HG03175 (cell line): ENCODE data around the gene KCTD21.

Experiments
- ATAC-seq: cut with Tn5 transposase; IDR thresholded peaks from one replicate; pipeline ENCODE4 v1.9.1; 2021; ENCODE audit warnings: mild to moderate bottlenecking, moderate library complexity; ENCODE audit not compliant: unreplicated experiment

The KCTD21 gene

DNA sequence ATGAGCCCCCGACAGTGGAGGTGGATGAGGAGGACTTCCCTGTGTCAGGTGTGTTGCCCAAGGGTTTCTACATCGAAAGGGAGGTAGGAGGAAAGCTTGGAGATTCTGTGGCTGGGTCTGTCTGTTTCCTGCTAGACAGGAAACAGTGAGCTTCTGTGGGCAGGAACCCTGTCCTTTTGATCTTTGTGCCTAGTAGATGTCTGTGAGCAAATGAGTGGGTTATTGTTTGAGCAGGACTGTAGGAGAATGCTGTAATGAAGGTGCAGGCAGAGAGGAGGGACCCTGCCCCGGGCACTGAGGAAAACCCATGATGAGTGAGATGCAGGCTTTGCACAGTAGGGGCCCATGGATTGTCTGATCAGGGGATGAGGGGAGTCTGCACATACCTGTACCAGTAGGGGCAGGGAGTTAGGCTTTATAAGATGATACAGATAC is 14.3 kb upstream of the KCTD21 start:
- ATAC-seq, result no peak

DNA sequence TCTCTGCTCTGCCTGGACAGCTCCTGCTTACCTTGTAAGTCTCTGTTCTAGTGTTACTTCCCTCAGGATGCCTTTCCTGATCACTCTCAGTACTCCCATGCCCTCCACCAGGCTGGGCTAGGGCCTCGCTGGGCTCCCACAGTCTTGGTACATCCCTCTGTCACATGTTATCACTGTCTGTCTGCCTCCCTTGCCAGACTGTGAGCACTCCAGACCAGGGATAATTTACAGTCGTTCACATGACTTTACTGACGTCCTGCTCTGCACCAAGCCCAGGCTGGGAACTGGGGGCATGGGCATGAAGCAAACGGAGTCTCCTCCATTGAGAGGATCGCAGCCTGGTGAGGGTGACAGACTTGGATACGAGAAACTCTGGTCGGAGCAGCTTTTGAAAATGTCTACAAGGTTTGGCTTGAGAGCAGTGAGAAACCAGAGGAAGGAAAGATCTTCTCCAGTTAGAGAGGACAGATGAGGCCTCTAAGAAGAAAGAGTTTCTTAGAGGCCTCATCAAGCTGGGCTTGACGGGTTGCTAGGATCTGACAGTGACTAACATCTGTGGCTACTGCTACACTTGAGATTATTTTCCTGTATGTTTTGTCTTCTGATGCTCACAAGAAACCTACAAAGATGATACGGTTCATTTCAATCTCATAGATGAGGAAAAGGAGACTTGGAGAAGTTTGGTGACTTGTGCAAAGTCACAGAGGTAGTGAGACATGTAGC is 12.8 kb upstream of the KCTD21 start:
- no peak for ATAC-seq

DNA sequence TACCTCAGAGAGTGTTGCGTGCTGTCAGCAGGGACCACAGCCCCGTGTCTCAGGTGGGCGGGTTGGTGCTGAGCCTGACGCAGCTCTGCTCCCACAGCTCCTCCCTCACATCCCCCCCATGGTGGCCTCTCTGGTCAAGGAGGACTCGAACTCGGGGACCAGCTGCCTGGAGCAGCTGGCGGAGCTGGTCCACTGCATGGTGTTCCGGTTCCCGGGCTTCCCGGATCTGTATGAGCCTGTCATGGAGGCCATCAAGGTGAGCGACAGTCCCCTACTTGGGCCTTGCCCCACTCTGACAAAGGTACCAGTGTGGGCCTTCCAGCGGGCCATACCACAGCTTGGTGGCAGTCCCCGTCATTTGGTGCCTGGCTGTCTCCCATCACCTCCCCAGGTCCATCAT is 12.1 kb upstream of the KCTD21 start:
- no peak for ATAC-seq

DNA sequence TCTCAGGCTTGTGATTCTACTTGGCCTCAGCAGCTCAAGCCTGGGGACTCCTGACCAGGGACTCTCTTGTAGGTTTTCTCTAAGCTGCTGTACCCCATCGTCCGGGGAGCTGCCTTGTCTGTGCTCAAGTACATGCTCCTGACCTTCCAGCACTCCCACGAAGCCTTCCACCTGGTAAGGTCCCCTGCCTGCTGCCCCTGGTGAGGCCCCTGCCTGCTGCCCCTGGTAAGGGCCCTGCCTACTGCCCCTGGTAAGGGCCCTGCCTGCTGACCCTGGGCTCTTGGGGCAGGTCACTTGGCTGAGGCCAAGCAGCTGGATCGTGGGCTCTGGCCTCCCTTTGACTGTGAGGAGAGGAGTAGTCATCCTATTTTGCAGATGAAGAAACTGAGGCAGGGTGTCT is 11.6 kb upstream of the KCTD21 start:
- ATAC-seq, result no peak

DNA sequence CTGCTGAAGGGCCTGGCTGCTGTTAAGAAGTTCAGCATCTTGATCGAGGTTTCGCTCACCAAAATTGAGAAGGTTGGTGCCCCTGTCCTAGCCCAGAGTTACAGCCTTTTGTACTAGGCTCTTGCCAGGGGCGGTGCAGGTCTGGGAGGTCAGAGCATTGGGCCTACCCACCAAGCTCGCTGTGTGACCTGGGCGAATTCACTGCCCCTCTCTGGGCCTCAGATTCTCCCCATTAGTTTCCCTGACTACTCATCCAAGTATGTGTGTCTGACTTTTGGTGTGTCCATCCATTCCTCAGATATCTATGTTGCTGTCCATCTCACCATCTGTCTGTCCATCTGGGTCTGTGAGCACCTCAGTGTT is 11.2 kb upstream of the KCTD21 start:
- no peak for ATAC-seq

DNA sequence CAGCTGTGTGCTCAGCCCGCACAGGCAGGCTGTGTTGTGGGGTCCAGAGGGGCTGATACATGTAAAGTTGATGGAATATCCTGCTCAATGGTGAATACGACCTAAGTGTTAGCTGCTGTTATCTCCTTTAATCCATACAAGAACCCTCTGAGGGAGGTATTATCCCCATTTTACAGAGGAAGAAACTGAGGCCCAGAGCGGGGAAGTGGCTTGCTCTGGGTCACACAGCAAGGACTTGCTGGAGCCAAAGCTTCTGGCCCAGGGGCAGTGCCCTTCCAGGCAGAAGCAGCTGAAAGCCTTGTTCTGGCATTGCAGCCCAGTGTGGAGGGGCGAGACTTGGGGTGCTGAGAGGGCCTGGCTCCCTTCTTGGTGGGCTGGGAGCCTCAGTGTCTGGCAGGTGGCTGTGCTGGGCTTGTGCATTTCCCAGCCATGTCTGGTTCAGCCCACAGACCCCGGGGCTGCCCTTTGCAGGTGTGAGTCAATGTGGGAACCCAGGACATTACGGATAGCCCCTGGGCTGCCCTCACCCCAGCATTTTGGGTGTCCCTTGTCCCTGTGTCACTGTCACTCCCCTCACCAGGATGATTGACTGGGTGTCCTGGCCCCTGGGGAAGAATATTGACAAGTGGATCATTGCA is 10.7 kb upstream of the KCTD21 start:
- ATAC-seq, result no peak

DNA sequence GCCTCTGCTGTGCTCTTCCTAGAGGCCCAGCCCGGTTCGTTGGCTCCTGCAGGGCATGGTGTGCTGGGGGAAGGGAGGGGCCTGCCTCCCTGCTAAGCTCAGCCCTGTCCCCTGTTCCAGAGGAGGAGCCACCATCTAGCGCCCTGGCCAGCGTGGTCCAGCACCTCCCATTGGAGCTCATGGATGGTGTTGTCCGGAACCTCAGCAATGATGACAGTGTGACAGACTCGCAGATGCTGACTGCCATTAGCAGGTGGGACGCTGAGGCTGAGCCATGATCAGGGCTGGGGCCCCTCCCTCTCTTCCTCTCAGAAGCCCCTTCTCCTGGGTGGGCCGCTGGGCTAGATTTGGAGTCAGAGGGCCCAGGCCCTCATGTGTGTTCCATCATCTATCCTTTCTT is 9.4 kb upstream of the KCTD21 start:
- no peak for ATAC-seq

DNA sequence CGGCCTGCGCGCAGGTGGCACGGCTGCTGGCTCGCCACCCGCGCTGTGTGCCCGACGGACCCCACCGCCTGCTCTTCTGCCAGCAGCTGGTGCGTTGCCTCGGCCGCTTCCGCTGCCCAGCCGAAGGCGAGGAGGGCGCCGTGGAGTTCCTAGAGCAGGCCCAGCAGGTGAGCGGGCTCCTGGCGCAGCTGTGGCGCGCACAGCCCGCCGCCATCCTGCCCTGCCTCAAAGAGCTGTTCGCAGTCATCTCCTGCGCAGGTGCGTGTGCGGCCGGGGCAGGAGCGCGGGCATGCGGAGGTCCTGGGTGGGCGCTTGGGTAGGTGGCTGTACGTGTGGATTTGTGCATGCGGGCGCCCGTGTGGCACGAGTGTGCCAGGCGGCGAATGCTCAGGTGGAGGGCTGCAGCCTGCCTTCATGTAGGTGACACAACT is 8.2 kb upstream of the KCTD21 start:
- ATAC-seq, result no peak

DNA sequence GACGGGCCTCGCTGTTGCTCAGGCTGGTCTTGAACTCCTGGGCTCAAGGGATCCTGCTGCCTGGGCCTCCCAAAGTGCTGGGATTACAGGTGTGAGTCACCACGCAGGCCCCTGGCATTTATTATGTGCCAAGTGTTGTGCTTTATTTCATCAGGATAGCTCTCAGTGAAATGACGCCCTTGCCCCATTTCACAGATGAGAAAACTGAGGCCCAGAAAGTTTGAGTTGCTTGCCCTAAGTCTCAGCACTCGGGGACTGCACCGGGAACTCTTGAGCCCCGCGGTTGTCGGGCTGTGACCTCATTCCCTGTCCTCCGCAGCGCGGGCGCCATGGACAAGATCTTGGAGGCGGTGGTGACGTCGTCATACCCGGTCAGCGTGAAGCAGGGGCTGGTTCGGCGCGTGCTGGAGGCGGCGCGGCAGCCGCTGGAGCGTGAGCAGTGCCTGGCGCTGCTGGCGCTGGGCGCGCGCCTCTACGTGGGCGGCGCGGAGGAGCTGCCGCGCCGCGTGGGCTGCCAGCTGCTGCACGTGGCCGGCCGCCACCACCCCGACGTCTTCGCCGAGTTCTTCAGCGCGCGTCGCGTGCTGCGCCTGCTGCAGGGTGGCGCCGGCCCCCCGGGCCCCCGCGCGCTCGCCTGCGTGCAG is 7.6 kb upstream of the KCTD21 start:
- no peak for ATAC-seq

DNA sequence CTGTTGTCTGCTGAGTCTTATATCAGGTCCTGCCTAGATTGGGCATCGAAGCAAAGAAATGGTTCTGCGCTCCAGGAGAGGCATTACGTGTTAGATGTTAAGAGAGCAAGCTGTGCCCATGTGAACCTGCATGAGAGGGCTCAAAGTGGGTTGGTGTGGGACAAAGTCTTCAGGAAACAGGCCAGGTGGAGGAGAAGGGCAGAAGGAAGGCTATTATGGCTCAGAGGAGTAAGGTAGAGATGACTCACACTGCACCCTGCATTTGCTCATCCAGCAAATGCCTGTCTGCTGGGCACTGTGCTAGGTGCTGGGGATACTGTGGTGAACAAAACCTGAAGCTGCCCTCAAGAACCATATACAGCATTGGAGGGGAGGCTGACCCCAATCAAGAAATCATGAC is 6.1 kb upstream of the KCTD21 start:
- no peak for ATAC-seq

DNA sequence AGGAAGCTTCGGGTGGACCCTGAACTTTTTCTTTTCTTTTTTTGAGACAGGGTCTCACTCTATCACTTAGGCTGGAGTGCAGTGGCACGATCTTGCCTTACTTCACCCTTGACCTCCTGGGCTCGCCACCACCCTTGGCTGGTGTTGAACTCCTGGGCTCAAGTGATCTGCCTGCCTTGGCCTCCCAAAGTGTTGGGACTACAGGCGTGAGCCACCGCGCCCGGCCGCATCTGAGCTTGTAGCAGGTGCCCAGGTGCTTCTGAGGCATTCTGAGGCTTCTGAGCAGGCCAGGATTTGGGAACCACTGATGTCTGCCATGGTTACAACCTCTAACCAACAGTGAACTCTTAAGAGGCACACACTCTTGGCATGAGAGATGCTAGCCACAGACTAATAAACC is 5.4 kb upstream of the KCTD21 start:
- no peak for ATAC-seq

DNA sequence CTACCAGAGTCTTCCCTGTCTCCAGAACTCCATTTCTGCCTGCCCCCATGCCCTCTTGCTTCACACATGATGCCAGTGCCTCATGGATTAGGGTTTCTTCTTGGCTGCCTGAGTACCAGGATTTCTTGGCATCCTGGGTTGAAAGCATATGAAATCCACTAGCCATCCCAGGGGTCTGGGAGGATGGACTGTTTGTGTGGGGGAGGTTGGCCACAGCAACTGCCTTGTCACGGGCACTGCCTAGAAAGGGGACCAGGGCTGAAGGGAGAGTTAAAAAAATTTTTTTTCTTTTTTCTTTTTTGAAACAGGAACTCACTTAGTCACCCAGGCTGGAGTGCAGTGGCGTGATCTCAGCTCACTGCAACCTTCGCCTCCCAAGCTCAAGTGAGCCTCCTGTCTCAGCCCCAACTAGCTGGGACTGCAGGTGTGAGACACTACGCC is 4.5 kb upstream of the KCTD21 start:
- no peak for ATAC-seq

DNA sequence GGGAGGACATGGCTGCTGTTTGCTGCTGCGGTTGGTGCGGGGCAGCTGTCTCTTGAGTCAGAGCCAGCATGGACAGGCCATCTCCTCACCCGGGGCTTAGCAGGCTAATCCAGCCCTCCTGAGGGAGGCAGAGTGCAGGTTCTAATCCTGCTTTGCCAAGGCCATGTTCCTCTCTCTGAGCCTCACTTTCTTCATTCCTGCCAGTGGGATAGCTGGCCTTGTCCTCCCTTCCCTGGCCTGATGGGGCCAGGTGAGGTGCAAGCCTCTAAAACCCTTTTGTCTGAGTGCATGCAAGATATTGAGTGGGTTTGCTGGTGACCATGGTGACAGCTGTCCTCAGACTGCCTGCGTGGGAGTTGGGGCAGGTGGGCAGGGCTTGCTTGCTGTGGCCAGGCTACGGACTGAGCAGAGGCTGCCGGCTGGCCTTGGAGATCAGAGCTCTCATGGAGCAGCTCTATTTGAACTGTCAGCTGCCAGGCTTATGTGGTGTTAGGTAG is 3.8 kb upstream of the KCTD21 start:
- no peak for ATAC-seq

DNA sequence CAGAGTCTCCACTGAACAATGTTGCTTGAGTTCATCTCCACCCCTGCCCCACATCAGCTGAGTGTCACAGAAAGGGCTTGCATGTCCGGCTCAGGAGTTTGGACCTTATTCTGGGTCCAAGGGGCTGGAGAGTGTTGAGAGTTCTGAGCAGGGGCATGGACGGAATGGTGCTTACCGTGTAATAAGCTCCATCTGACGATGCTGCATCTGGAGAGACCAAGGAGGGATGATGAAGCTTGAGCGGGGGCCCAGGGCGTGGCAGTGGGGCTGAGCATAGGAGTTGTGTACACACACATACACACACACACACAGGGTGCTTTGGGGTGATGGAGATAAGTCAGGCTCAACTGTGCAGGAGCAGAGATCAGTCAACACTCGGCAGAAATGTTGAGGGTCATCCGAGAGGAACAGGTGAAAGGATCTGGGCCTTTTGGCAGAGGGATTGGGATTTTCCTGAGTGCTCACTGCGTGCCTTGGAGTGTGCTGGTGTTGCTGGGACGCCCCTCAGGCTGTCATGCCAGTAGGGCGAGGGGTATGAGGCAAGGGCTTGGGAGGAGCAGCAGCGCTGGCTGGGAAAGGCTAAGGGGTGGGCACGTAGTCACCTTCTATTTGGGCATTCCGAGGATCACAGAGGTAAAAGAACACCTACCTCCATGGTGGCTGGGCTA is 2.6 kb upstream of the KCTD21 start:
- ATAC-seq, result no peak

DNA sequence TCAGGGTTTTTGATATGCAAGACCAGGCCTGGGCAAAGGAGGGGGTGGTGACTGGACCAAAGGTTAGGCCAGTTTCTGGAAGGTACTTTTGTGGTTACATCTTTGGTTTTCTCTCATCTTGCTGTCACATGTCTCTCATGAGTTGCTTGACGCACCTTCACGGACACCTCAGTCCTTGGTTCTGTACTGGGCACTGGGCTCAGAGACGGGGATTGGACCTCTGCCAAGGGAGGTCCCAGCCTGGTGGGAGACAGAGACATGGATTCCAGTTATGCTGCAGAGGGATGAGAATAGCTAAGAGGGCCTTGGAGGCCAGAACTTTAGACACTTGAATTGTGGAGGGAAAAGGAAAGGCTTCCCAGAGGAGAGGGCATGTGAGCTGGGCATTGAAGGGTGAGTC is 1.9 kb upstream of the KCTD21 start:
- no peak for ATAC-seq

DNA sequence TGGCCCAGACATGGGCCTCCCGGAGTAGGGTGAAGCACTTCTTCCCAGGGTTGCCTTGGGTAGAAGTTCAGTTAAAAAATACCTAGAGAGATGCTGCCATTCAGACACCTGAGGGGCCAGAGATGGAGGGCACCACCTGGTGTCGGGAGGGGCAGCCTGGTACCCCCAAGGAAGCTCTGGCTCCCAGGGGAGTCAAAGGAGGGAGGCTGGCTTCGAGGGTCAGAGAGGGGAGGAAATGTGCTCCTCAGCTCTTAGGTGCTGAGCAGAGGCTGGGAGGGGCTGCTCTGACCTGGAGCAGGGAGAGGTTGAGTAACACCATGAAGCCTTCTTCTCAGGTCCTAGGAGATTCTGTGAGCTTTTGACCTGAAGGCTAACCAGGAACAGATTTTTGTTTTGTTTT is 1.4 kb upstream of the KCTD21 start:
- no peak for ATAC-seq

DNA sequence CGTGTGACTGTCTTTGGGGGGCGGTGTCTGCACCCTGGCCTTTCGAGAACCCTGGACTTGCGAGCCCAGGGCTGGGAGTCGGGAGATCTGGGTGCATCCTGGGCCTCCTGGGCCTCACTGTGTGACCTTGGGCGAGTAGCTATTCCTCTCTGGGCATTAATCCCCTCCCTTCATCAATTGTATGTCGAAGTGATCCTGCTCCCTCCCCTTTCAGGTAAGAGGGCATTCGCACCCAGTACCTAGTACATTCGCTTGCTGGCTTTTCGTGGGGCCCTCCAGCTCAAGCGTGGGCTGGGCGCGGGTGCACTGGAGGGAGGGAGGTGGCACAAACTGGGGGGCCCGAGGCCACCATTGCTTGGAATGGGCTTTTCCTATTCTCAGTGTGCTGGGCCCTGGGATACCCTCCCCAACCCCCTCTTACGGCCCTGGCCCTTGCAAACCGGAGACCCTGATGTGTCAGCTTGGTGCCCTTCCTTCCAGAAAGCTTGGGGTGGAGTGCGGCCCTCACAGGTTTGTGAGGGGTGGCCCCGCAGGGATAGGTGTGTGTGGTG is 823 bp upstream of the KCTD21 start:
- no peak for ATAC-seq

DNA sequence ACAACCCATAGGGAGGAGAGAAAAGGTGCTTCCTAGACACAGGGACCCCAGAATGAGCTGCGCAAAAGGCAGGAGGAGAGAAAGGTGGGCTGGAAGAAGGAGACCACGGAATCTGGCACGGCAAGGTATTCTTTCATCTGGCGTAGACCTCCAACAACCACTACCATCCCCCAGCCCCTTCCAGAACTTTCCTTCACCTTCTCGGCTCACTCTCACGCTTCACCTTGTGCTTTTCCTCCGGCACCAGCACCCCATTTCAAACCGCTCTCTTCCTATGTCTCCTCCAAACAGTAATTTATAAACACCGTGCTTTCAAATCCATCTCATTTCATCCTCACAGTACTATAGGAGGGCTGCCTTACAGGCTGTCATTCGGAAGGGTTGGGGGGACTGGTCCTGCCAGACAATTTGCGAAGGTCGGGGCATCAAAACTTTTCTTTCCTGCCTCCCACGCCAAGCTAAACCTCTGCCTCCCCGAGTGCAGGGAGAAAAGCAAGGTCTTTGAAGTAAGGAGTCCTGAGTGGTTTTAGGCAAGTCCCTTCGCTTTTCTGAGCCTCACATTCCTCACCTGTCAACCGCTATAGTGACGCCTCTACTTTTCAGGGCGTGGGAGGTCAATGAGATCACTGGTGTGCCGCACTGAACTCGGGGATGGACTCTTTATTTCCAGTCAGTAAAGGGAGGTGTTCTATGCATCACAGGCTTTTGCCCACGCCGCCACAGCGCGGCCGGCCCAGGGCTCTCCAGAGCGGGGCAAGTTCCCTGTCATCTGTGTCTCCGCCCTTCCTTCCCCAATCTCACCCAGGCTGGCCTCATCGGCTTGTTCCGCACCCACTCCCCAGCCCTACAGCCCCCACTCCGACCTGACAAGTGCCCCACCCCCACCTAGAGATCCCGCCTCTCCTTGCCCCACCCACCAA is 800 bp downstream of the KCTD21 start:
- ATAC-seq, result peak; percentile 24

DNA sequence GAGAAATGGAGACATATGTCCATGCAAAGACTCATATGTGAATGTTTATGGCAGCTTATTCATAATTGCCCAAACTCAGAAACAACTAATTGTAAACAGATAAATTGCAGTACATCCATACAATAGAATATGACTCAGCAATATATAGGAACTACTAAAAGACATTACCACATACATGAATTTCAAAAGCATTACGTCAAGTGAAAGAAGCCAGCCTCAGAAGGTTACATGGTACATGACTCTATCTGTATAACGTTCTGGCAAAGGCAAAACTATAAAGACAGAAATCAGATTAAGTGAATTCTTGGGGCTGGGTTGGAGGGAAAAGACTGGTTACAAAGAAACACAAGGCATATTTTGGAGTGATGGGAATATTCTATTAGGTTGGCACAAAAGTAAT is 7.2 kb downstream of the KCTD21 start:
- ATAC-seq, result no peak

DNA sequence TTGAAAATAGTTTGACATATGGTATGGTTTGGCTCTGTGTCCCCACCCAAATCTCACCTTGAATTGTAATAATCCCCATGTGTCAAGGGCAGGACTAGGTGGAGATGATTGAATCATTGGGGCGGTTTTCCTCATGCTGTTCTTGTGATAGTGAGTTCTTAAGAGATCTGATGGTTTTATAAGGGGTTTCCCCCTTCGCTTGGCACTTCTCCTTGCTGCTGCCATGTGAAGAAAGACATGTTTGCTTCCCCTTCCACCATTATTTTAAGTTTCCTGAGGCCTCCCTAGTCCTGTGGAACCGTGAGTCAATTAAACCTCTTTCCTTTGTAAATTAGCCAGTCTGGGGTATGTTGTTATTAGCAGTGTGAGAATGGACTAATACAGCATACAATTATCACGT is 7.7 kb downstream of the KCTD21 start:
- no peak for ATAC-seq
